Activated CD4-positive, CD25-positive, alpha-beta regulatory T cell (primary cell): ENCODE data around the gene PCDH9.

Experiments used
- DNase-seq, 4 experiments: peaks; one replicate each; lab custom pipeline; 2025; lab: John Stamatoyannopoulos, UW

PCDH9 gene

DNA sequence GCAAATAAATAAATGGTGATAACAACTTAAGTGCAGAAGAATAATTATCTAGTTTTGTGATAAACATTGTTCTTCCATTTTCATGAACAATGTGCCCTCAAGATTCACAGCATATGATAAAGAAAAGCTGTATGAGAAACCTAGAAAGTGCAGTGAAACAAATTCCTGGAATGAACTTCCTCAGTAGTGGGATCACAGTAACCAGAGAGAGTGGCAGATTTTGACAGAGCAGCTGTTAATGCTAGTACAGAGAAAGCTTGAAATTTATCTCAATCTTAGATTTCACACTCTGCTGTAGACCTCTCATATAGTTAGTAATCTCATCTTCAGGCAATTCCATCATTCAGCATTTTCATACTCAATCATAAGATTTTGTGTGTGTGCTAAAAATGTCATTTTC, 664.9 kb downstream of the PCDH9 start:
- DNase-seq = no peak

- no peak for DNase-seq
Observed at GRCh38 chr13:66563076-66563475, 667.1 kb downstream of the PCDH9 start.

DNA sequence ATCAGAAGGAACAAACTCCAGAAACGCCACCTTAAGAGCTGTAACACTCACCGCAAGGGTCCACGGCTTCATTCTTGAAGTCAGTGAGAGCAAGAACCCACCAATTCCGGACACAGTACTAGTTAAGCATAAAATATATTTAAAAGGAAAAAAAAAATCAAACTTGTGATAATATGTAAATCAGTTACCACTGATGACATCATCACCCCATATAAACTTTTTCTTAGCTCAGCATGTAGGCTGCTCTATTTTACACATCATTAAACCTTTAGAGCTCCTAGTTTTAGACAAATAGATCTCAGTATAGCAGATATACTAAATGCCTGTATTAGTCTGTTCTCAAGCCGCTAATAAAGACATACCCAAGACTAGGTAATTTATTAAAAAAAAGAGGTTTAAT, 668.1 kb downstream of the PCDH9 start:
- DNase-seq = no peak

DNA sequence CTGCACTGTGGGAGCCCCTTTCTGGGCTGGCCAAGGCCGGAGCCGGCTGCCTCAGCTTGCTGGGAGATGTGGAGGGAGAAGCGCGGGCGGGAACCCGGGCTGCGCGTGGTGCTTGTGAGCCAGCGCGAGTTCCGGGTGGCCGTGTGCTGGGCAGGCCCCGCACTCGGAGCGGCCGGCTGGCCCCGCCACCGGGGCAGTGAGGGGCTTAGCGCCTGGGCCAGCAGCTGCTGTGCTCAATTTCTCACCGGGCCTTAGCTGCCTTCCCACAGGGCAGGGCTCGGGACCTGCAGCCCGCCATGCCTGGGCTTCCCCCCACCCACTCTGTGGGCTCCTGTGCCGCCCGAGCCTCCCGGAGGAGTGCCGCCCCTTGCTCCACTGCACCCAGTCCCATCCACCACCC, 669.1 kb downstream of the PCDH9 start:
- DNase-seq = no peak

DNA sequence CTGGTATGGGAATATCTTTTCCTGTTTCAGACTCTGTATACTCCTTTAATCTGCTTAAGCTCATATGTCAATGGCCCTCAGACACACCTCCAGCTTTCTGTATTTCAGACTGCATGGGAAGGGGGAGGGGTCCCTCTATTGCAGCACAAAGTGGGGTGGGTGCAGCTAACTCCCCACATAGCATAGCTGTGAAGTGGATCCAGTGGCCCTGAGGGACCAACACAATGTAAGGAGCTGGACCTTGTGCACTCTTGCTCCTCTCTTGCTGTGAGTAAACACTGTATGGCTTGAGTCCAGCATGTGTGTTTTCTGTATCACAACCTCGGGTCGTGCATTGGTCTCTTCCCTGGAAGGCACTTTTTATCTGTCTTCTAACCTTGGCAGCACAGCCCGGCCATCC, 669.9 kb downstream of the PCDH9 start:
- no peak for DNase-seq

DNA sequence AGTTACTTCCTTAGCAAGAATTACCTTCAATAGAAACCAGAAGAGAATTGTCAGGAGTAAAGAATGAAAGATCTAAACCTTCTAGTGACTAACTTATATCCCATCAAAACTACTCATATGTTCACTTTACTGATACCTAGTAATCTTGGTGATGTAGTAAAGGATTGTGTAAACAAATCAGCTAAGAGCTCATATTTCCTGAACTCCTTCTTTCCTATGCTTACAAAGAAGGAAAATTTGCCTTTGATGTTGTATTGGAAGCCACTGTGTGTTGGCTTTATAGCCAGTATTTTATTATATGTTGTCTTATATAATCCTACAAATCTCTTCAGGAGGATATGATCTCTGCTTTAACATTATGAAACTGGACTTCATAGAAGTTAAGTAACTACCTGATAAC, 671.0 kb downstream of the PCDH9 start:
- no peak for DNase-seq

DNA sequence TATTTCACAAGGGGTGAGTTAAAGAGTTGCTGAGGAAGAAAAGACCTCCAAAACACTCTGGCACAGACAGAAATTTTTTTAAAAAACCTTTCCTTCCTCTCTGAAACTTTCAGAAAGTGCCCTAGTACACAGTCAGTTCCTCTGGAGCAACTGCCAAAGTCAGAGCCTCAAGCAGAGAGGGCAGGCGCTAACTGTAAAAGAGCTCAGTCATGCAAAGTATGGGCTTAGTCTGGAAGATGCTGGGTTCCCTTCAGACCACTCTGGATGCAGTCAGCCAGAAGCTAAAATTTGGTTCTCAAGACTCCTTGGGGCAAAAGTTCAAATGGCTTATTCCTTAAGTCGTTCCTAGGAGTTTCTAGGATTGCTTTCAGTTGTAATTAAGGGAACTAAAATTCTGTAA, 671.6 kb downstream of the PCDH9 start:
- DNase-seq = no peak

GRCh38 chr13:66557357-66557756, 672.8 kb downstream of the PCDH9 start:
- no peak for DNase-seq

DNA sequence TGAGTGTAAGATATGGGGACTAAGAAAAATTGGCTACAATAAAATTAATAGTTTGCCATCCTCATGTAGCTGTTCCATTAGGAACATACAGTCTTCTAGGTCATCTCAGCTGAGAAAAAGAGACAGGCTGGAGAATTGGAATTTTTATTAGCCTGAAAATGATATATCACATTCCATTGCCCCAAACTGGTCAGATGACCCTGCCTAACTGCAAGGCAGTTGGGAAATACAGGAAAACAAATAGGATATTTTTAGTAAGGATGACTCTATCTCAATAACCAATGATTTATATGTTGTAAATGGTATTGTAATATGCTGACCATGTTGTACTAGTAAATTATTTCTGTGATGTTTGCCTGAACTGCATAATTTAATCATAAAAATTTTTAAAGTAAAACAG, 673.8 kb downstream of the PCDH9 start:
- no peak for DNase-seq

DNA sequence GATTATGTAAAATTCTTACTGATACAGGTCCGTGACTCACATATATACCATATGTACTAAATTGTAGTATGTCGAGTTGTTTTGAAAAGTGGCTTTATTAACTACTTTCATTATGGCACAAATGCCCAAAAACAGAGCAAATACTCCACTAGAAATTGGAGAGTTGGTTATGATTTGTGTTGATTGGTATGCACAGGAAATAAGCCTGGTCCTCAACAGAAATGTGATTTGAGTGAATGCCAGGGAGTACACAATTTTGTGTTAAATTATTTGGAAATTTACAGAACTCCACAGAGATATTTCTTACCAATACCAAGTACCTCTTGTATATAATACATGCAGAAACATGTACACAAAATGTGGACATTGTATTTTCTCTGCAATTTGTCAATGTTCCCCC, 676.7 kb downstream of the PCDH9 start:
- DNase-seq = no peak

DNA sequence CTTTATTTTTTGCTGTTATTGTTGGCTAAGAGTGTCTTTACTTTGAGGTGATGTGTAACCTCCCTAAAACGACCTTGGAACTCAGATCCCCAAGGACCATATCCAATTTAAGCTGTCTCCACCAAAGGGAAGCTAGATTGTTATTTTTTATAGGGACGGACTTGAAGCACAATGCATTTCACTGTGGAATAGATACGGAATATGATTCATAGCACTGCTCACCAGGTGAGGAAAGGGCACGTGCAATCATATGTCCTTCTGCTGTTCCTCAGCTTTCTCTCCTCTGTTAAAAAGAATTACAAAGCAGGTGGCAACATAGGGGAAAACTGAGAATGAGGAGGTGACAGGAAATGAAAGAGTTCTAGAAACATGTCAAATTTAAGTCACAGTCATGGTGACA, 679.0 kb downstream of the PCDH9 start:
- no peak for DNase-seq

DNA sequence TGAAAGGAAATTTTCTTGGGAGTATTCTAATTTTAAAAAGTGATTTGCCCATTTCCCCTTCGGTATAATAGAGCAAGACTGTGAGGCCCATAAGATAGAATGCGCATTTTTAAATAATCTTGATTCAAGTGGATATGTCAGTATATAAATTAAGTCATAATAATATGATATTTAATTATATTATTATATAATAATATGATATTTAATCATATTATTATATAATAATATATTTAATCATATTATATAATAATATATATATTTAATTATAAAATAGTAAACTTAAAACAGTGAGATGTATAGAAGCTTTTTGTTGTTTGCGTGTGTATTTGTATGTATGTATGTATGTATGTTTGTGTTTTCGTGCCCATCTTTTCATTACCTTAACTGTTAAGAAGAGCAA, 682.5 kb downstream of the PCDH9 start:
- DNase-seq = no peak

DNA sequence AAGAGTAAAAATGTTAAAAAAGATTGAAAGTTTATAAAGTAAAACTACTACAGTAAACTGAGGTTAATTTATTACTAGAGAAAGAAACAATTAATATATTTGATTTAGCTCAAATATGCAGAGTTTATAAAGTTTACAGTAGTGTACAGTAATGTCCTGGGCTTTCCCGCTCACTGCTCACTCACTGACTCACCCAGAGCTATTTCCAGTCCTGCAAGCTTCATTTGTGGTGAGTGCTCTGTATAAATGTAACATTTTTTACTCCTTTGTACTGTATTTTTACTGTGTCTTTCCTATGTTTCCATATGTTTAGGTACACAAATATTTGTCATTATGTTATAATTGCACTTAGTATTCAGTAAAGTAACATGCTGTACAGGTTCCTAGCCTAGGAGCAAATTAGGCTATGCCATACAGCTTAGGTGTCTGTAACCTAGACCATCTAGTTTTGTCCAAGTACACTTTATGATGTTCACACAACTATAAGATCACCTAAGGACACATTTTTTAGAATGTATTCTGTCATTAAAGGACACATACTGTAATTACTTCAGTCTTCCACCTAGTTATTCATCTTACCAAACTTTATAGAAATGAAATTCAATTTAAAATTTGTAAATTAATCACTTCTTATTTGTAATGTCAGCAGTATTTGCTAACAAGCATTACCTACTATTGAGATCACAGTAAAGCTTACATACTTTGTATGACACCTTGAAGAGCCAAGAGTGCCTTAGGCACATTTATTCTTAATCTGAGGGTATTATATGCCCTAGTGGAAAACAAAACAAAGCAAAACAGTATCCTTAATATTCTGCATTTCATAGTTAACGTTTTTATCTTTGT, 683.4 kb downstream of the PCDH9 start:
- DNase-seq = no peak

DNA sequence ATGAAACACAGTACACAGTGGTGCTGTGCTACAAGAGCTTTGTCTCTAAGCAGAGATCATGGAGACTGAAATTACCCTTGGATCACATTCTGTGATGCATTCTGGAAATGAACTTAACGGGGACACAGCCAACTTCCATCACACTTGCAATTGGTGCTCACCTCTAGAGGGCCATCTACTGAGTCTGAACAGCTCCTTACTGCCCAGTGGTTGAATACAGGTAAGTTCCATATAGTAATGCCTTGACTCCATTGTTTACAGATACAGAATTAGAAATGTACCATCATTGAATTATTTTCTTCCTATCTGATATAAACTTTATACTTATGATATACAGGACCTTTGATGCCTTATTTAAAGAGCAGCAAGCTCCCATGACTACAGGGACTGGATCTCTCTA, 686.4 kb downstream of the PCDH9 start:
- no peak for DNase-seq

- no peak for DNase-seq
Observed at GRCh38 chr13:66537417-66537816, 692.7 kb downstream of the PCDH9 start.

DNA sequence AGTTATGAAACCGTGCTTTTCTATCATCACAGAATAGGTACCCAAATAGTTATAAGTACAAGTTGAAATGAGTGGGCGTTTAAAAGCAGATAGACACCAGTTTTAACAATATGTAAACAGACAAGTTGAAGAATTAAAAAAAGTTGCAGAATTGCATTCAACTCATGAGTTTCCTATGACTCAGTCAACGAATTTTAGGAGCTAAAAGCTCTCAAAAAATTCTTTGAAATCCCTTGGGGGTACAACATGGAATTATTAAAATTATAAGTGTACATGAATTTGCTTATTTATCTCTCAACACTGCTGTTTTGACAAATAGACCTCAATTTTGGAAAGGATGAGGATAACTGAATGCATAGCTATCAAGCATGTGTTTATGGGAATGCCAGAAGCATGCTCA, 693.4 kb downstream of the PCDH9 start:
- DNase-seq = no peak

DNA sequence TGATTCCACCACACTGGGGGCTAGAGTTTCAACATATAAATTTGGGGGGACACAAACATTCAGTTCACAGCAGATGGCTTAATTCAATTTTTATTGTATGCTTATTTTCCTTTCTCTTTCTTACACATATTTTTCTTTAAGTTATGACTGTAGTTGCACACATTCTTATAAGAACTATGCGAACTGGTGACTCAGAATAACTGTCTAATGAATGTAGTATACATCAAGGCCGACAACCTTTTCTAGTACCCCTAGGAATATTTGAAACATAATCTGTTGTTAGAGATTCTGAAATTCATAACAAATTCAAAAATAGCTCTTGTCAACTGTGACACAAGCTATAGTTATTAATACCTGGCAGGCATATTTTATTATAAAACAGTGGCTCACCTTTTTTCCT, 695.6 kb downstream of the PCDH9 start:
- DNase-seq = no peak

DNA sequence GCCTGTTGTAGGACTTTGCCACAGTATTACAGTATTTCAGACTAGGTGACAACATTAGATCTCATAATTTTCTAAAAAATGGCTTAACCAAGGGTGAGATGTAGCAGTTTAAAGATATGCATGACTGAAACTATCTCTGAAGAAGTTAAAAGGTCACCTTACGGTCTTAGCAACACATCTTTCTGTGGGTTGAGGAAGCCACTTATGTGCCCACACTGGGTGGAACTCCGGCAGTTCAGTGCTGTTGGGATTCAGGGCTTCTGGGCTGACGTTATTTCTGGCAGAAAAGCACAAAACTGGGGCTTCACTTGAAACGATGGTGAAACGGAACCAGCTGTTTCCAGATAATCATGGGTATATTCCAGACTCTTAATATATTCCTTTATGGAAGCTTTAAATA, 697.3 kb downstream of the PCDH9 start:
- no peak for DNase-seq

DNA sequence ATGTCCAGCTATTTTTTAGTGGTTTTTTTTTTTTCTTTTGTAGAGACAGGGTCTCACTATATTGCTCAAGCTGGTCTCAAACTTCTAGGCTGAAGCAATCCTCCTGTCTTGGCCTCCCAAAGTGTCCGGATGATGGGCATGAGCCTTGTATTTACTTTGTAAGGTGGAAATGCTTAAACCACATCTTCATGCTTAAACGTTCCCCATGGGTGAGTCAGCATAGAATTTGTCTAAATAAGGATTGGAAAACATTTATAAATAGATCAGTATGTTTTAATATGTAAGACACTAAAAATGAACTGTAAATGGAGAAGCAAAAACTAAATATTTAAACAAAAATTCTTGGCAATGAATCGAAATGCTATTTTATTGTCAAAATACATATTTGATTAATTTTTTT, 698.0 kb downstream of the PCDH9 start:
- DNase-seq = no peak

GRCh38 chr13:66530686-66531085, 699.5 kb downstream of the PCDH9 start:
- DNase-seq = no peak

GRCh38 chr13:66530158-66530557, 700.0 kb downstream of the PCDH9 start:
- DNase-seq = no peak

GRCh38 chr13:66528944-66529576, 701.1 kb downstream of the PCDH9 start:
- DNase-seq = no peak

DNA sequence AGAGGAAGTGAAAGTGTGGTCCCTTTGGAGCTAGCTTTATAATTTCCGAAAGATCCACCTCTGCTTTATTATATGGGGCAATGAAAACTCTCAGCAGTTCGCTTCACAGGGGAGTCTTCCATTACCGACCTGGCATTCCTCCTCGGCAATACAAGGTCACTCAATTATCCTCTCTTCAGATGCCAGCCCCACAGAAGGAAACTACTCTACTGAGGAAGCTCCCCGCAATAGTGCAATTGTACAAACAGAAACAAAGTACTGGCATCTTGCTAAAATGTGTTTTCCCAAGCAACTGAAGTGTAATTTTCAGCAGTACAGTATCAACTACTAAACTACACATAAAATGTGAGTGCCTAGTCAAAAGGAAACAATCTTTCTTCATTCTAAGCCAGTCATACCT, 702.0 kb downstream of the PCDH9 start:
- DNase-seq = no peak
